WI38 (cell line): ENCODE results near the gene SGCD.

Experiments used
- H3K4me3 ChIP-seq: 2 replicates; pipeline ENCODE4 v1.5.1; 2011; ENCODE audit warnings: low read depth, mild to moderate bottlenecking, control low read depth, low read length
- TF ChIP-seq, protein P1 (sequence below): IDR thresholded peaks from 2 replicates; pipeline ENCODE4 v1.5.1; 2012; ENCODE audit warnings: low read depth, mild to moderate bottlenecking, control low read depth, low read length

The SGCD gene

DNA sequence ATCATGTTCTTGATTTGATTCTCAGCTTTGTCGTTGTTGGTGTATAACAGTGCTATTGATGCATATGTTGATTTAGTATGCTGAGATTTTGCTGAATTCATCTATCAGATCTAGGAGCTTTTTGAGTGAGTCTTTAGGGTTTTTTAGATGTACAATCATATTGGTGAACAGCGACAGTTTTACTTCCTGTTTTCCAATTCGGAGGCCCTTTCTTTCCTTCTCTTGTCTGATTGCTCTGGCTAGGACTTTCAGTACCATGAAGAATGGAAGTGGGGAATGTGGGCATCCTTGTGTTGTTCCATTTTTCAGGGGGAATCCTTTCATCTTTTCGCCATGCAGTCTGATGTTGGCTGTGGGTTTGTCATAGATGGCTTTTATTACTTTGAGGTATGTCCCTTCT is 100.4 kb downstream of the SGCD start:
- TF ChIP-seq, protein P1, sequence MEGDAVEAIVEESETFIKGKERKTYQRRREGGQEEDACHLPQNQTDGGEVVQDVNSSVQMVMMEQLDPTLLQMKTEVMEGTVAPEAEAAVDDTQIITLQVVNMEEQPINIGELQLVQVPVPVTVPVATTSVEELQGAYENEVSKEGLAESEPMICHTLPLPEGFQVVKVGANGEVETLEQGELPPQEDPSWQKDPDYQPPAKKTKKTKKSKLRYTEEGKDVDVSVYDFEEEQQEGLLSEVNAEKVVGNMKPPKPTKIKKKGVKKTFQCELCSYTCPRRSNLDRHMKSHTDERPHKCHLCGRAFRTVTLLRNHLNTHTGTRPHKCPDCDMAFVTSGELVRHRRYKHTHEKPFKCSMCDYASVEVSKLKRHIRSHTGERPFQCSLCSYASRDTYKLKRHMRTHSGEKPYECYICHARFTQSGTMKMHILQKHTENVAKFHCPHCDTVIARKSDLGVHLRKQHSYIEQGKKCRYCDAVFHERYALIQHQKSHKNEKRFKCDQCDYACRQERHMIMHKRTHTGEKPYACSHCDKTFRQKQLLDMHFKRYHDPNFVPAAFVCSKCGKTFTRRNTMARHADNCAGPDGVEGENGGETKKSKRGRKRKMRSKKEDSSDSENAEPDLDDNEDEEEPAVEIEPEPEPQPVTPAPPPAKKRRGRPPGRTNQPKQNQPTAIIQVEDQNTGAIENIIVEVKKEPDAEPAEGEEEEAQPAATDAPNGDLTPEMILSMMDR, result no peak
- H3K4me3 ChIP-seq, result no peak overlapping the region

DNA sequence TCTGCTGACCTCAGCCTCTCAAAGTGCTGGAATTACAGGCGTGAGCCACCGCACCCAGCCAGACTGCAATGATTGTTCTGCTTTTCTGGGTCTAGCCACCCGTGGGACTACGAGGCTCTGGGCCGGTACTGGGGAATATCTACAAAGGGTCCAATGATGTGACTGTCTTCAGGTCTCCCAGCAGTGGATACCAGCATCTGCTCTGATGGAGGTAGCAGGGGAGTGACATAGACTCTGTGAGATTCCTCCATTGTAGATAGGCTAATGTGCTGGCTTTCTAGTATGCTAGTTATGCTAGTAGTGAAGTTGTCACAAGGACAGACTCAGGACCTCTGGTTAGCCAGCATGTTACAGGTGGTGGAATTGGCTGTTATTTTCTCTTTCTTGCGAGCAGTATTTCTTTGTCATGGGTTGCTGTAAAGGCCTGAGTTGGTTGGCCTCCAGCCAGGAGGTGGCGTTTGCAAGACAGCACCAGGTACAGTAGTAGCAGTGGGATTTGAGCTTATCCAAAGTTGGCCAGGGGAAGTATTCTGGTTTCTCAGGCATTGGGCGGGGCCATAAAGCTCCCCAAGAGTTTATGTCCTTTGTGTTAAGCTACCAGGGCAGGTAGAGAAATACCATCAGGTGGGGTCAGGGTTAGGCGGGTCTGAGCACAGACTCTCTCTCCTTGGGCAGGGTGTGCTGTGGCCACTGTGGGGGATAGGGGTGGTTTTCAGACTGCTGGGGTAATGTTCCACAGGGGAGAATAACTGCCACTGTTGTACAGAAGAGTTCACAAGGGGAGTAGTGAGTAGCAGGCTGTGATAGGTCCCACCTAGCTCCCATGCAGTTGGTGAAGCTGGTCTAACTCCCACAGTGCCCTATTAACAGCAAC is 105.2 kb downstream of the SGCD start:
- no peak overlapping the region for H3K4me3 ChIP-seq
- TF ChIP-seq, protein P1, result no peak

DNA sequence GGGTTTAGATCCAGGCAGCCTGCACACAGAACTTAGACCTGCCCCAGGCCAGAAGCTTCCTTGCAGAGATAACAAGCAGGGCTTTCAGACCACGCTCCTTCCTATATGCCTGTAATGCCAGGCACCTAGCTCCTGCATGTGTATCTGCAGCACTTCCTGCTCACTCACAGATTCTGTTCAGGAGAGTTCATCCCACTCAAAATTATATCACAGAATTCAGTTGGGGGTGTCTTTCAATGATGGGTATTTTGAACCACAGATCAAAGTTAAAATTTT is 105.8 kb downstream of the SGCD start:
- H3K4me3 ChIP-seq, result no peak overlapping the region
- TF ChIP-seq, protein P1, result no peak

DNA sequence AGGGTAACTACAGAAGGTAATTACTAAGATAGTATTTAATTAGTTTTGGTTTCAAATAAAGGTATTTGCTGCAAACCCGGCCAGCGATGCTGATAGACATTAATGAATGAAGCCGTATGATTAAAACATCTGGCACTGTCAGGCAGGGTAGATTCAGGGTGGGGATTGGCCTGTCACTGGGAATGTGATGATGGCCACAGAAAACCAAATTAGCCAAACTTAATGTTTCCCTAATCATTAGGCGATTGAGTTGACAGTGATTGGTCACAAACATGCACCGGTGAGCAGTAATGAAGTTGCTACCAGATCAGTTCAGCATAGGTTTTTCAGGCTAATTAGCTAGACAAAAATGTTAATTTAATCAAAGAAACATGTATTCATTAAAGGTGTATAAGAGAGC is 107.5 kb downstream of the SGCD start:
- TF ChIP-seq, protein P1, result no peak

DNA sequence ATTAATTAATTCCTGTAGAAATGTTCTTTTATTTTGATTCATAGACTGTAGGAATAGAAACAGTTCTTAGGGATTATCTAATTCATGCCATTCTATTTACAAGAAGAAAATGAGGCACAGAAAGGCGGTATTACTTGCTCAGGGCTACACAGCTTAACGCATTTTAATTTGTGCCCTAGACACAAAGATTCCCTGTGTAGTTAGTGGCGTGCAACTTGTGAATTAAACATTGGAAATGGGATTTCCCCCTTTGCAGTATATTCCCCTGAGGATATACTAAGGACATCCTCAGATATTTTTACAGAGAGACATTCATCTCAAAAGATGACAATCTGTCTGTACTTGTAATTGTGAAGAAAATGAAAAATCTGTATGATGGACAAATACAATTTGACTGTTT is 108.1 kb downstream of the SGCD start:
- H3K4me3 ChIP-seq, result no peak overlapping the region
- TF ChIP-seq, protein P1, result no peak

More for the DNA sequence above, 107.5 kb downstream of the SGCD start:
- H3K4me3 ChIP-seq, result no peak overlapping the region

DNA sequence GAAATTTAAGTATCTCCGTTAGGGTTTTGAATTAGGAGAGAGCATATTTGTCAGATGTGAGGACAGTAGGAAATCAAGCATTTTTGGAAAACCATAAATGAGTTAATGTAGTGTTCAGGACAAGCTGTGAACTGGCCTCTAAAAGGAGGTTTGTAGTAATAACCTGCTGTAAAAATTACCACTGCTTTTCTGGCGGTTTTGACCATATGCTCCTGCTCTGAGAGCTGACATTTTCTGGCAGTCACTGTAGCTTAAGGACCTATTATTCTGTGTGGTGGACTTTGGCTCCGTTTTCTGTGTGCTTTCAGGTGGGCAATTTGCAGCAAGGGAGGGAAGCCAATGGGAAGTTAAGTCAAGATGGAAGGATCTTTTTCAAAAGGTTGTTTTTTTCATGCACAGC is 111.1 kb downstream of the SGCD start:
- H3K4me3 ChIP-seq, result no peak overlapping the region
- TF ChIP-seq, protein P1, result no peak

DNA sequence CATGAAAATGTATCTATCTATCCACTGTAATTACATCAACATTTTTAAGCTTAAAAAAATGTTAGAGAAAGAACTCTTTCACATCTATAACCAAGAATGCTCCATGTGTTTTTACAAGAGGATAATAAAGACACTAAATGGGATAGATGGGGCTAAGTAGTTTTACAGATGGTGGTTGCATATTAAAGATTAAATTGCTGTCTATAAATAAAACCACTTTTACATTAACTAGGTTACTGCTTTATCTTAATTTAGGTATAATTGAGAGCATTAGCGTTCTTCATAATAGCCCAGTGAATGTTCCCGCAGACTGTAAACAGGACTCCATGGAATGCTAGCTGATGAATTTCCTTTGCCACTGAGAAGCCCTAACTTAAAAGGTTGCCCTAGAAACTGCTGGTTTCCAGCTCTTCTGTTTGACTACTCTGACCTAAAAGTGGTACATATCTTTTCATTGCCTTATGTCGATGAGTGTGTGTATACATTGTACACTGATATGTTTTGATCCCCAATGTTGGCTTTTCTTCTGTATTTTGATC is 117.9 kb downstream of the SGCD start:
- no peak overlapping the region for H3K4me3 ChIP-seq
- TF ChIP-seq, protein P1, result no peak
